SK-N-SH treated with all-trans-retinoic acid at 6 μM for 48 hours (cell line): ENCODE results near the gene AMY1A.
"Not testable (repeated sequence)": the region's sequence is repeated elsewhere in the genome, so short reads cannot be mapped to it uniquely, and the experiment has no call there.

Experiments used
- ARNTL ChIP-seq: fragments of 450-650 bp; formaldehyde crosslinking; IDR thresholded peaks from 2 replicates; pipeline ENCODE4 v1.5.0; 2020; ENCODE audit warnings: low read depth, mild to moderate bottlenecking, moderate library complexity, borderline replicate concordance
- CSDC2 ChIP-seq: fragments of 250-450 bp; sonication (Bioruptor Pico); IDR thresholded peaks from 2 replicates; pipeline ENCODE4 v1.5.0; 2020; ENCODE audit warnings: mild to moderate bottlenecking, moderate library complexity
- CSRNP3 ChIP-seq: fragments of 250-450 bp; sonication (Bioruptor Pico); IDR thresholded peaks from 2 replicates; pipeline ENCODE4 v1.5.1; 2021; ENCODE audit warnings: mild to moderate bottlenecking, moderate library complexity
- GLIS3 ChIP-seq: fragments of 250-450 bp; sonication (Bioruptor Pico); IDR thresholded peaks from 2 replicates; pipeline ENCODE4 v1.5.0; 2020; ENCODE audit warnings: mild to moderate bottlenecking, moderate library complexity
- ISL1 ChIP-seq: fragments of 250-450 bp; sonication (Bioruptor Pico); IDR thresholded peaks from 2 replicates; pipeline ENCODE4 v2.1.2; 2022; ENCODE audit warnings: mild to moderate bottlenecking, moderate library complexity
- OSR1 ChIP-seq: fragments of 250-450 bp; sonication (Bioruptor Pico); IDR thresholded peaks from 2 replicates; pipeline ENCODE4 v1.8.0; 2022; ENCODE audit warnings: moderate library complexity, mild to moderate bottlenecking, inconsistent platforms
- PATZ1 ChIP-seq: fragments of 250-450 bp; sonication (Bioruptor Pico); IDR thresholded peaks from 2 replicates; pipeline ENCODE4 v1.8.0; 2020; ENCODE audit warnings: mild to moderate bottlenecking, moderate library complexity, borderline replicate concordance
- TCF4 ChIP-seq: fragments of 250-450 bp; sonication (Bioruptor Pico); IDR thresholded peaks from 2 replicates; pipeline ENCODE4 v1.8.0; 2021; ENCODE audit warnings: mild to moderate bottlenecking, moderate library complexity, borderline replicate concordance
- ZC3H10 ChIP-seq: fragments of 250-450 bp; sonication (Bioruptor Pico); IDR thresholded peaks from 2 replicates; pipeline ENCODE4 v1.5.1; 2021; ENCODE audit warnings: mild to moderate bottlenecking, moderate library complexity
- ZFP3 ChIP-seq: fragments of 250-450 bp; sonication (Bioruptor Pico); IDR thresholded peaks from 2 replicates; pipeline ENCODE4 v1.5.0; 2020; ENCODE audit warnings: mild to moderate bottlenecking, moderate library complexity
- ZFP30 ChIP-seq: fragments of 450-650 bp; formaldehyde crosslinking; IDR thresholded peaks from 2 replicates; pipeline ENCODE4 v1.5.0; 2022; ENCODE audit warnings: mild to moderate bottlenecking, moderate library complexity
- ZNF70 ChIP-seq: fragments of 450-650 bp; formaldehyde crosslinking; IDR thresholded peaks from 2 replicates; pipeline ENCODE4 v1.5.0; 2020; ENCODE audit warnings: mild to moderate bottlenecking, moderate library complexity

GRCh38 chr1:103654133-103654532 lies 1.4 kb upstream of the AMY1A start:
- TF ChIP-seq GLIS3 (CRISPR knock-in tag); ARNTL; ZFP3 (CRISPR knock-in tag); OSR1 (CRISPR knock-in tag); CSDC2 (CRISPR knock-in tag); TCF4; ZFP30 (CRISPR knock-in tag); ZNF70 (CRISPR knock-in tag); PATZ1; ZC3H10 (CRISPR knock-in tag); CSRNP3 (CRISPR knock-in tag); ISL1 (CRISPR knock-in tag): not testable (repeated sequence)
